CD4-positive, alpha-beta T cell treated with Interleukin-6 for 4 hours (primary cell): Measurements from ENCODE around the gene C1R.
"Not testable (repeated sequence)": the region's sequence is repeated elsewhere in the genome, so short reads cannot be mapped to it uniquely, and the experiment has no call there.

ENCODE experiments used
- DNase-seq: peaks from one replicate; pipeline ENCODE4 v3.0.0-alpha.2; 2020; ENCODE audit warnings: mixed read lengths

C1R gene

DNA sequence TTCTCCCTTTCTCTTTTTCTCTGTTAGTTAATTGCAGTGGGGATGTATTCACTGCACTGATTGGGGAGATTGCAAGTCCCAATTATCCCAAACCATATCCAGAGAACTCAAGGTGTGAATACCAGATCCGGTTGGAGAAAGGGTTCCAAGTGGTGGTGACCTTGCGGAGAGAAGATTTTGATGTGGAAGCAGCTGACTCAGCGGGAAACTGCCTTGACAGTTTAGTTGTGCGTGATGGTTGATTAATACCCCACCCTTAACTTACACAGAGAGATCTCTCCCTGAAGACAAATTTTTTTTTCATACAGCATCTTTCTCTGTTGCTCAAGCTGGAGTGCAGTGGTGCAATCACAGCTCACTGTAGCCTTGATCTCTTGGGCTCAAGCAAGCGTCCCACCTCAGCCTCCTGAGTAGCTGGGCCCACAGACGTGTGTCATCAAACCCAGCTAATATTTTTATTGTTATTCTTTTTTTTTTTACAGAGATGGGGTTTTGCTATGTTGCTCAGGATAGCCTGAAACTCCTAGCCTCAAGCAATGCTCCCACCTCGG, 27.1 kb downstream of the C1R start:
- no peak for DNase-seq

DNA sequence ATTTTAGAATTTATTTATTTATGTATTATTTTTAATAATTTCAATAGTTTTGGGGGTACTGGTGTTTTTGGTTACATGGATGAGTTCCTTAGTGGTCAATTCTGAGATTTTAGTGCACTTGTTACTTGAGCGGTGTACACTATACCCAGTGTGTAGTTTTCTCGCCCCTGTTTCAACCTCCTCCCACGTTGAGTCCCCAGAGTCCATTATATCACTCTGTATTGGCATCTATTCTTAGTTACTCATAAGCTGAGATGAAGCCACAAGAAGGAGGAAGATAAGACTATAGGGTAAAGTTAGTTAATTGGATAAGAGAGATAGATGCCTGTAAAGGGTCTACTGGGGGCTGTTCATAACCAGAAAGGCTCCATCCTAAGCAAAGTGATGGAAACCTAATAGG, 27.7 kb downstream of the C1R start:
- DNase-seq: no peak

DNA sequence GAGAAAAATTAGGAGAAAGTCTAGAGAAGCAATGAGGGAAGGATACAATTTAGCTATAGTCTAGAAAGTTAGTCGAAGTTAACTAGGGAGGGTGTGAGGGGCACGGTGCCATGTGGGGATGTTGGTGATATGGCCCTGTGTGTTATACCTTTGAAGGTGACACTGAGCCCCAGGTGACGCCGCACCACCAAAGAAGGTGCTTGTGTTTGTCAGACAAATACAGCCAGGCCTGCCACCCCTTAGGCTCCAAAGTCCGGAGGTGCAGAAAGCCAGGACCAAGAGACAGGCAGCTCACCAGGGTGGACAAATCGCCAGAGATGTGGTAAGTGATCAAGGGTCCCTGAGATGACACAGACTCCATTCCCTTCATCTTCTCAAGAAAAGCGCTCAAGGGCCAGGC, 30.6 kb downstream of the C1R start:
- no peak for DNase-seq

DNA sequence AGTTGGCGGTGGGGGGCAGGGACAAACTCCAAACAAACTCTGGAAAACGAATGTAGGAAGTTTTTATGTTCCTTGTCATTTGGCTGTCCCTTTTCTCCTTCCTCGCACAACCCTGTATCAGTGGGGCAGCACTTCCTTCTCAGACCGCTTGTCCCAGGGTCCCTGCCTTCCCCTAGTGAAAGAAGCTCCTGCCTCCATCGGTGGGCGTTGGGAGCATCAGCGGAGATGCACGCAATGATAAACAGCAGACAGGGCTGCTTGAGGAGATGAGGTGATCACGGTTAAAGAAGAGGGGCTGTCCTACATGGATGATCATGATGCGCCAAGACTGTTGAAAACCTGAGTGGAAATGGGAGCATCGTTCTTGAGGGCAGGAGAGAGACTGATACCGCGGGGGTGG, 31.1 kb downstream of the C1R start:
- DNase-seq: no peak

DNA sequence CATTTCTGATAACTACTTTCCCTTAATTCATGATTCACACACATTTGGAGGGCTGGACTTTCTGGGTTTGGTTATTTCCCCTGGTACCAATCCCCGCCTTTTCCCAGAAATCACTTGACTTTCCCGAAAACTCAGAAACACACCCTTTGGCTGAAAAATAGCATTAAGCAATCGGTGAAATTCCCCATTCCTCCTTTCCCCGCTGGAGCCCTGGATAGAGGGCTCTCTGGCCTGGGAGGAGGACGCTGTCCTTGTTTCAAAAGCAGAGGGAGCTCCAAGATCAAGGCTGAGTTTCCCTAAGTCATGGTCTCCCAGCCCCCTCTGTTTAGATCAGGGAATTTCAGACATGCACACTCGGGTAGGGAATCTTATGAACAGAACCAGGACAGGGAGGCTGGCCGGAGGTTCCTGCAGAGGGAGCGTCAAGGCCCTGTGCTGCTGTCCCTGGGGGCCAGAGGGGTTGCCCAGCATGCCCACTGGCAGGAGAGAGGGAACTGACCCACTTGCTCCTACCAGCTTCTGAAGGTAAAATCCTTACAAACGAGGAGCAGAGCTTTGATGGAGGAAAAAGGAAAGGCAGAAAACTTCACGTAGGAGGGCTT, 31.8 kb downstream of the C1R start, which contains the start of gene C1S:
Gene C1S, plus strand, starts transcription at position 366 of the 602 bp plus-strand sequence. CDS start 1,195 bp downstream, outside the sequence.
- no peak for DNase-seq

DNA sequence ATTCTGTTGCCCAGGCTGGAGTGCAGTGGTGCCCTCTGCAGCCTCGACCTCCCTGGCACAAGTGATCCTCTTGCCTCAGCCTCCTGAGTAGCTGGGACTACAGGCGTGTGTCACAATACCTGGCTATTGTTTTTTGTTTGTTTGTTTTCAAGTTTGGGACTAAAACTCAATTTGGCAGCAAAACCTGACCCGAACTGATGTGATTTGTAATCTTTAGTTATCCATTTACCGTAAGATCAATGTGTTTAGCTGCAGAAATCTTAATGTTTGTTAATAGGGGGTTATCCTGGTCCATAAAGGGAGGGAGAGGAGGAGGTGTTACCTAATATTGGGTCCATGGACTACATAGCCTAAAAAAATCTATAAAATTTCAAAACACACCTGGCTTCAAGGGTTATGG, 32.5 kb downstream of the C1R start:
- no peak for DNase-seq

DNA sequence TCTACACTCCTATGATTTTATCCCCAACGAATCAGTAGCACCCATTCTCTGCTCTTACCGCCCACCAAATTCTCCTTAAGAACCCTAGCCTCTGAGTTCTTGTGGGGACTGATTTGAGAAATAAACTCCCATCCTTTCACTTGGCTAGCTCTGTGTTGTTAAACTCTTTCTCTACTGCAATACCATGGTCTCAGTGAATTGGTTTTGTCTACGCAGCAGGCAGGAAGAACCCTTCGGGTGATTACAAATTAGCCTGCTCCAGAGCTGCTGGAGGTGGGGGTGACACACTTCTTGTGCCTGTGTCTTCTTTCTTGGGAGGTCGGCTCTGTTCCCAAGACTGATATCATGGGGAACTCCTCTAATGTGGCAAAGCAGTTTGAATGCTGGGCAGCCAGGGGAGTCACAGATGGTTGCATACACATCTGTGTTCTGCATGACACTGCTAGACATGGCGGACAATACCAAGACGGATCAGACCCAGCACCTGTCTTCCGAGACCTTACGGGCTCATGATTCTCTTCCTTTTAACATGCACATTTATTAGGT, 33.3 kb downstream of the C1R start:
- no peak for DNase-seq

DNA sequence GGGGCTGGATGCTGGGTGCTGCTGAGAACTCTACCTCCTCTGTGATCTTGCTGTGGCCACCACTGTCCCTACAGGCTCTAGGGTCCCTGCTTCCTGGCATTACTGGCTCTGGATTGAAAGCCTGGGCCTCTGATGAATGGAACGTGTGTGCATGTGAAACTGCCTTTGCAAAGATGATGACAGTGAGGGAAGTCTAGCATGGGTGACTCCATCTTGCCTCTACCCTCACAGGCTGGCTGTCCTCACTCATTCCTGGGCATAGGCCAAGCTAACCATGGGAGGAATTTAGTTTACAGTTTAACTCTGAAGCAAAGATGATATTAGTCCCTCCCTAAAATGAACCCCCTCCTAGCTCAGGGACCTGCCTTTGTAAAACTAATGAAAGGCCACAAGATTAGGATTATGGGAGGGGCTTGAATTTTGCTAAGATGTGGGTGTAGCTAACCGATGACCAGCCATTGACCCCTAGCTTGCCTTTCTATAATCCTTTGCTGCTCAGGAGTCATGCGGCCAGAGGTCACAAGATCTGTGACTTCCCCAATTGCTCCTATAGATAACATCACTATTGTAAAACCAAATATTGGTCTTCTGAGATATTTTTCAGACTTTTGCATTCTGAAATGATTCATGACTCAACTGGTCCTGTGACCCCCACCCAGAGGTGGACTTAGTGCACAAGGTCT, 33.9 kb downstream of the C1R start:
- DNase-seq: no peak

DNA sequence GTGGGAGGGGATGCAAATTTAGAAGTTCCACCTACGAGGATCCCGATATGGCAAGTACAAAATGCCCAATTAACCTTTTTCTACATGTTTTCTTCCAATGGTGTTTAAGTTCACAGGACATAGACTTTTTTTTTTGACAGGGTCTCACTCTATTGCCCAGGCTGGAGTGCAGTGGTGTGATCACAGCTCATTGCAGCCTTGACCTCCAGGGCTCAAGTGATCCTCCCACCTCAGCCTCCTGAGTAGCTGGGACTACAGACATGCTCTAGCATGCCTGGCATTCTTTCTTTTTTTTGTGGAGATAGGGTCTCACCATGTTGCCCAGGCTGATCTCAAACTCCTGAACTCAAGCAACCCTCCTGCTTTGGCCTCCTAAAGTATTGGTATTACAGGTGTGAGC, 36.5 kb downstream of the C1R start:
- DNase-seq: not testable (repeated sequence)

DNA sequence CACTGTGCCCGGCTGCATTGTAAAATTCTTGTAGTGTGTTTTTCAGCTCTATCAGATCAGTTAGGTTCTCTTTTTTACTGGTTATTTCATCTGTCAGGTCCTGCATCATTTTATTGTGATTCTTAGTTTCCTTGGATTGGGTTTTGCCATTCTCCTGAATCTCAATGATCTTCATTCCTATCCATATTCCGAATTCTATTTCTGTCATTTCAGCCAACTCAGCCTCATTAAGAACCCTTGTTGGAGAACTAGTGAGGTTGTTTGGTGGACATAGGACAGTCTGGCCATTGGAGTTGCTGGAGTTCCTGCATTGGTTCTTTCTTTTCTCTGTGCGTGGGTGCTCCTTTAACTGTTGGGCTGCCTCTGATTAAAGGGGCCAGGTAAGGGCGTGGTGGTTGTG, 37.3 kb downstream of the C1R start:
- DNase-seq: no peak

DNA sequence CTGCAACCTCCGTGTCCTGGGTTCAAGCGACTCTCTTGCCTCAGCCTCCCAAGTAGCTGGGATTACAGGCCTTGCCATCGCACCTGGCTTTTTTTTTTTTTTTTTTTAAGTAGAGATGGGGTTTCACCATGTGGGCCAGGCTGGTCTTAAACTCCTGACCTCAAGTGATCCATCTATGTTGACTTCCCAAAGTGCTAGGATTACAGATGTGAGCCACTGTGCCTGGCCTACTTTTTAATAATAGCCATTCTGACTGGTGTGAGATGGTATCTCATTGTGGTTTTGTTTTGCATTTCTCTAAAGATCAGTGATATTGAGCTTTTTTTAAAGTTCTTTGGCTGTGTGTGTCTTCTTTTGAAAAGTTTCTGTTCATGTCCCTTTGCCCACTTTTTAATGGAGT, 42.3 kb downstream of the C1R start:
- DNase-seq: not testable (repeated sequence)

DNA sequence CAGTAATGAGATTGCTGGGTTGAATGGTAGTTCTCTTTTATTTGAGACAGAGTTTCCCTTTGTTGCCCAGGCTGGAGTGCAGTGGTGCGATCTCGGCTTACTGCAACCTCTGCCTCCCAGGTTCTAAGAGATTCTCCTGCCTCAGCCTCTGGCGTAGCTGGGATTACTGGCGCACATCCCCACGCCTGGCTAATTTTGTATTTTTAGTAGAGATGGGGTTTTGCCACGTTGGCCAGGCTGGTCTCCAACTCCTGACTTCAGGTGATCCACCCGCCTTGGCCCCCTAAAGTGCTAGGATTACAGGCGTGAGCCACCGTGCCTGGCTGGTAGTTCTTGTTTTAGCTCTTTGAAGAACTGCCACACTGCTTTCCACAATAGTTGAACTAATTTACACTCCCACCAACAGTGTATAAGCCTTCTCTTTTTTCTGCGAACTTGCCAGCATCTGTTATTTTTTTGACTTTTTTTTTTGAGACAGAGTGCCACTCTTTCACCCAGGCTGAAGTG, 42.7 kb downstream of the C1R start:
- not testable (repeated sequence) for DNase-seq

DNA sequence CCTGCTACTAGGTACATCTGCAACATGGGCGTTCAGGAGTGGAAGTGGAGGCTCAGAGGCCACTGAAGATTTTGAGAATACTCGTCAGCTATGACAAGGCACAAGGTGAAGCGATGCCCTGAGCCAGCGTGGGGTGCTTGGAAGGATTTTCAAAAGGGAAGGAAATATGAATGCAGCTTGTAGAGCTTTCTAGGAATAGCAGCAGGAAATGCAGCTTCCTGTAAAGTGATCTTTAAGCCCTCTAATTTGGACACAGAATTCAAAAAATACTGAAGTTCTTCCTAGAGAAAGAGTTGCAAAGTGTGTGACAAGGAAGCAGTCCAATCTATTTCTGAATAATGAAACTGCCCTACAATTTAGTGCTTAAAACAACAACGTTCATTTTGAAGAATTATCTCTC, 44.9 kb downstream of the C1R start:
- no peak for DNase-seq

DNA sequence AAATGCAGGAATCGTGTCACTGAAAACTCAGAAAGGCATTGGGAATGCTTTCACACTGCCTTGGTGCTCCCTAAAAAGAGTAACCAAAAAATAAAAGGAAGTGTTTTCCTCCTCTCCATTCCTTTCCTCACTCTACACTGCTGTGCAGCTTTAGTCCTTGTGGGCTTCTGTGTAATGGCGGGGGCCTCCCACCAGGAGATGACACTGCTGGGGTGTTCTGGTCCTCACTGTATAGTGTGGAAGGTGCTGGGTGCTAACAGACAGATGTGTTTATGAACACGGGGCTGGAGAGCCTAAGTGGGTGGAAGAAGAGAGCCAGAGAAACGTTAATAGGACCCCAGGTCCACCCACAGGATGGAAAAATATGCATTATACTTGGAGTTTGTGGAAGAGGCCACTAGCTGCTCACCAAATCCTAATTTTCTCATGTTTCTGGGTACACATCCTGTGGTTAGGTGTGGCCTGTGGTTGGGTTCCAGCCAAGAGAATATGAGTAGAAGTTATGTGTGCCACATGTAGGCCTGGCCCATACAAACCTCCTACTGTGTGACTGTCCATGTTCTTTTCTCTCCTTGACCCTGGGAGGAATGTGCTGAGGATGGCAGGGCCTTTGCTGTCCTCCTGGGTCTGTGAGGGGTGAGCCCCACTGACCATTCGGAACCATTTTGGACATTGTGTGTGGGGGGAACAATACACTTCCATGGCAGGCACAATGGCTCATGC, 45.7 kb downstream of the C1R start:
- no peak for DNase-seq

DNA sequence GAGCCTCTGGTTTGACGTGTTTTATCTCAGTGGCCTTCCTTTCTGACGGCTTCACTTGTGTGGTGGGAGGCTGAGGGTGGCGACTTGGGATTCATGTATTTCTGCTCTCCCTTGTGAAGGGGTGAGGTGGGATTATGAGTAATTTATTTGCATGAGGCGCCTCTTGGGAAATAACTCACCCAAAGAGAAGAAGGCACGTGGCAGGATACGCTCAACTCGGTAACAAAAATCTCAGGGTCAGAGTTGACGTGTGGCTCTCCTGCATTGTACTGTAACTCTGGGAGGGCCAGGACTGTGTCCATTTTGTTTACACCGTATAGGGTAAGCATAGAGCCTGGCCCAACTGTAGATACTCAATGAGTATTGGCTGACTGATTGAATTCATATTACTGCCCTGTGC, 46.3 kb downstream of the C1R start:
- DNase-seq: no peak

DNA sequence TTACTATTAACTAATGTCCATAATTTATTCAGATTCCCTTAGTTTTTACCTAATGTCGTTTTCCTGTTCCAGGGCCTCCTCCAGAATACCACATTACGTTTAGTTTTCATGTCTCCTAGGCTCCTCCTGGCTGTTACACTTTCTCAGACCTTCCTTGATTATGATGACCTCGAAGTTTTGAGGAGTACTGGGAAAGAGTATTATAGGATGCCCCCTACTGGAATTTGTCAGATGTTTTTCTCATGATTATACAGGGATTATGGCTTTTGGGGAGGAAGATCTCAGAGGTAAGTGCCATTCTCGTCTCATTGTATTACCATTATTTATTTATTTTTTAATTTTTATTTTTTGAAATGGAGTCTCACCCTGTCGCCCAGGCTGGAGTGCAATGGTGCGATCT, 49.4 kb downstream of the C1R start:
- DNase-seq: no peak

DNA sequence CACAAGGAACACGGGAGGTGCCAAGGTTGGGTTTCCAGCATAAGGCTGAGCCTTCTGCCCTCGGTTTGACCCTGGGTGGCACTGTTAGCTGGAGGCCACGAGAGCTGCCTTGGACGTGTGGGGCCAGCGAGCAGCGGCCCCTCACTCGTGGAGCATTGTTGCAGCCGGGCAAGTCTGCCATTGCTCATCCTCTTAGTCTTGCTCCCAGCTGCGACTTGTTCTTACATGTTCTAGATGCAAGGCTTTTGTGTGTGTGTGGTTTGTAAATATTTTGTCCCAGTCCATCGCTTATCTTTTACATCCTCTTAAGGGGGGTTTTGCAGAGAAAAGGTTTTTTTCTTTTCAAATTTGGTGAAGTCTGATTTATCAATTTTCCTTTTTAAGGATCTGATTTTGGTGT, 52.8 kb downstream of the C1R start:
- no peak for DNase-seq

DNA sequence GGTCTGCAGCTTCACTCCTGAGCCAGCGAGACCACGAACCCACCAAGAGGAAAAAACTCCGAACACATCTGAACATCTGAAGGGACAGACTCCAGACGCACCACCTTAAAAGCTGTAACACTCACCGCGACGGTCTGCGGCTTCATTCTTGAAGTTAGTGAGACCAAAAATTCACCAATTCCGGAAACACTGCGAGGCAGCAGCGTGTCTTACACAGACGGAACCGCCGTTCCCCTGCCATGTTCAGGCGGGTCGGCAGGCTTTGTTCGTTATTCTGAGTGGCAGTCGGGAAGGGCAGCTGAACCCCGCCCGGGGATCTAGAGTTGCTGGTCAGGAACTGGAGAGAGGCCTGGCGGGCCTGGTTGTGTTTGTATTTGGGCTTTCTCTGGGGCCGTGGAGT, 53.7 kb downstream of the C1R start:
- DNase-seq: no peak

DNA sequence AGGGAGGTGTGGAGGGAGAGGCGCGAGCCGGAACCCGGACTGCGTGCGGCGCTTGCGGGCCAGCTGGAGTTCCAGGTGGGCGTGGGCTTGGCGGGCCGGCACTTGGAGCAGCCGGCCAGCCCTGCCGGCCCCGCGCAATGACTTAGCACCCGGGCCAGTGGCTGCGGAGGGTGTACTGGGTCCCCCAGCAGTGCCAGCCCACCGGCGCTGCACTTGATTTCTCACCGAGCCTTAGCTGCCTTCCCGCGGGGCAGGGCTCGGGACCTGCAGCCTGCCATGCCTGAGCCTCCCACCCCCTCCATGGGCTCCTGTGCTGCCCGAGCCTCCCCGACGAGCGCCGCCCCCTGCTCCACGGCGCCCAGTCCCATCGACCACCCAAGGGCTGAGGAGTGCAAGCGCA, 54.8 kb downstream of the C1R start:
- DNase-seq: not testable (repeated sequence)

DNA sequence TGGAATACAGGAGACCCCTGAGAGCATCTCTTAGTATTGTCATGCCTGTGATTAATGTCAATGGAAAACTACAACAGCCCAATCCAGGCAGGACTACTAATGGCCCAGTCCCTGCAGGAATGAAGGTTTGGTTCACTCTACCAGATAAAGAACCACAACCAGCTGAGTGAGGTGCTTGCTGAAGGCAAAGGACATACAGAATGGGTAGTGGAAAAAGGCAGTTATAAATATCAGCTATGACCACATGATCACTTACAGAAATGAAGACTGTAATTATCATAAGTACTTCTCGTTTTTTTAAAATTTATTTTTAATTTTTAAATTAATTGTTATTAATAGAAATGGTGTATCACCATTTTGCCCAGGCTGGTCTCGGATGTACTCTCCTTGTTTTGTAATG, 56.8 kb downstream of the C1R start:
- DNase-seq: no peak

DNA sequence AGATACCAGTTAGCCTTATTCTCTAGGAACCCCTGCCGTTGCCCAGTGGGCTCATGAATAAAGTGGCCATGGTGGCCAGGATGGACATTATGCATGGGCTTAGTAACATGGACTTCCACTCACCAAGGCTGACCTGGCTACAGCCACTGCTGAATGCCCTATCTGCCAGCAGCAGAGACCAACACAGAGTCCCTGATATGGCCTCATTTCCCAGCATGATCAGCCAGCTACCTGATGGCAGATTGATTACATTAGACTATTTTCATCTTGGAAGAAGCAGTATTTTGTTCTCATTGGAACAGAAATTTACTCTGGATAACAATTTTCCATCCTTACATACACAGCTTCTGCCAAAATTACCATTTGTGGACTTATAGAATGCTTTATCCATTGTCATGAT, 57.8 kb downstream of the C1R start:
- DNase-seq: no peak

DNA sequence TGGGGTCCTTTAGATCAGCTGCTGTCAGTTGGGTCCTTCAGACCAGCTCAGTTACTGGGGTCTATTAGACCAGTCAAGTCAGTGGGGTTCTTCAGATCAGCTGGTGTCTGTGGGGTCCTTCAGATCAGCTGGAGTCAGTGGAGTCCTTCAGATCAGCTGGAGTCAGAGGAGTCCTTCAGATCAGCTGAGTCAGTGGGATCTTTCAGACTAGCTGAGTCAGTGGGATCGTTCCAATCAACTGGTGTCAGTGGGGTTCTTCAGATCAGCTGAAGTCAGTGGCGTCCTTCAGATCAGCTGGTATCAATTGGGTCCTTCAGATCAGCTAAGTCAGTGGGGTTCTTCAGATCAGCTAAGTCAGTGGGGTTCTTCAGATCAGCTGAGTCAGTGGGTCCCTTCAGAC, 59.3 kb downstream of the C1R start:
- DNase-seq: no peak

DNA sequence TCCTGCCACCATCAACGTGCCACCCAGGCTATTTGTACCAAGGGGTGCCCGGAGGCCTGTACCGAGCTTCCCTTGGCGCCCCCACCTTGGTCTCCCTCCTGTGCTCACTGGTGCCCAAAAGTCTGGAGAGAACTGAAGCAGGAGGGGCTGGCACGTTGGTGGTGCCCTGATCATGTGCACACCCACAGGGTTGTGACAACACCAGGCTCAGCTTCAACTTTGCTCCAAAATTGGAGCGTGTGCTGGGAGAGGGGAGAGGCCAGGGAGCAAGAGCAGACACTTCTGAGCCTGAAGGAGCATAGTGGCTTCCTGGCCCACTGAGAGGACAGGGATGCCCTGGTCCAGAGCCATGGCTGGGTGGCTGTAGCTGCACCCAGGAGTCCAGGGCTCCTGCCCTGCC, 60.9 kb downstream of the C1R start:
- DNase-seq: no peak
